Smooth muscle cell (in vitro differentiated cells): ENCODE measurements around the gene PPP1R3C. TPM values are rescaled to one million over a fixed set of nuclear protein-coding genes. Genes with fewer than 3 reads are reported as not detected.

ENCODE experiments used
- DNase-seq: peaks from one replicate; lab custom pipeline; 2025; ENCODE audit not compliant: unreplicated experiment; lab: John Stamatoyannopoulos, UW
- H2AFZ ChIP-seq: fragments of 200-600 bp; sonication (generic); 2 replicates; pipeline ENCODE4 v1.6.0; 2016; ENCODE audit warnings: antibody characterized with exemption, low read depth, mild to moderate bottlenecking
- H3F3A ChIP-seq: fragments of 200-600 bp; sonication (generic); 2 replicates; pipeline ENCODE4 v1.6.0; 2017; ENCODE audit warnings: antibody characterized with exemption, low read depth
- H3K27ac ChIP-seq: fragments of 200-600 bp; sonication (generic); 2 replicates; pipeline ENCODE4 v1.5.1; 2016; ENCODE audit warnings: low read depth, mild to moderate bottlenecking
- H3K27me3 ChIP-seq: fragments of 200-600 bp; sonication (generic); 2 replicates; pipeline ENCODE4 v1.6.1; 2016; ENCODE audit warnings: low read depth, mild to moderate bottlenecking
- H3K36me3 ChIP-seq: fragments of 200-600 bp; sonication (generic); 2 replicates; pipeline ENCODE4 v1.5.1; 2016; ENCODE audit warnings: low read depth
- H3K4me1 ChIP-seq: fragments of 200-600 bp; sonication (generic); 2 replicates; pipeline ENCODE4 v1.5.1; 2016; ENCODE audit warnings: low read depth
- H3K4me2 ChIP-seq: fragments of 200-600 bp; sonication (generic); 2 replicates; pipeline ENCODE4 v1.6.0; 2016; ENCODE audit warnings: mild to moderate bottlenecking
- H3K4me3 ChIP-seq: fragments of 200-600 bp; sonication (generic); 2 replicates; pipeline ENCODE4 v1.5.1; 2016; ENCODE audit warnings: mild to moderate bottlenecking
- H3K79me2 ChIP-seq: fragments of 200-600 bp; sonication (generic); 2 replicates; pipeline ENCODE4 v1.6.0; 2016; ENCODE audit warnings: low read depth, mild to moderate bottlenecking
- H3K9ac ChIP-seq: fragments of 200-600 bp; sonication (generic); 2 replicates; pipeline ENCODE4 v1.6.0; 2016; ENCODE audit warnings: low read depth
- H3K9me3 ChIP-seq: fragments of 200-600 bp; sonication (generic); replicated peaks from 2 replicates; pipeline ENCODE4 v1.5.1; 2016; ENCODE audit warnings: low read depth
- H4K20me1 ChIP-seq: fragments of 200-600 bp; sonication (generic); 2 replicates; pipeline ENCODE4 v1.6.0; 2016; ENCODE audit warnings: low read depth
- CTCF ChIP-seq: fragments of 200-600 bp; sonication (generic); IDR thresholded peaks from 2 replicates; pipeline ENCODE4 v1.5.1; 2017; ENCODE audit warnings: borderline replicate concordance, mild to moderate bottlenecking, antibody characterized with exemption; ENCODE audit not compliant: insufficient read depth, poor library complexity, severe bottlenecking
- WGBS: methylation state at CpG from one replicate; pipeline ENCODE4 v1.1.7; 2016; ENCODE audit warnings: low lambda C conversion rate; 5-methylcytosine and 5-hydroxymethylcytosine counted together
- polyA plus RNA-seq: library from polyadenylated mRNA; unstranded; fragments of >200 nt; fragmentation: Nextera tagmentation; extraction: Ambion mirVana; gene quantifications from 2 replicates; pipeline ENCODE4 v1.2.1, GENCODE V29; 2016
- total RNA-seq: library from RNA; depleted of rRNA; stranded (reverse); fragments of >200 nt; gene quantifications from 2 replicates; pipeline ENCODE4 v1.2.3, GENCODE V29; 2014

Gene PPP1R3C
- total and polyA plus RNA-seq, 2 experiments from 2014 or later = 18.2 to 31.6 TPM

- H3K9ac ChIP-seq = peak overlapping the region; percentile 68
These were observed 19.3 kb downstream of the PPP1R3C start for GRCh38 chr10:91613411-91614187.

GRCh38 chr10:91610919-91611318 lies 22.0 kb downstream of the PPP1R3C start:
- Histone ChIP-seq H3K27me3 (no peaks in the 10 kb centered on the region), H3K9ac (no peak overlapping the region), H2AFZ (no peak overlapping the region), H3K4me3 (no peak overlapping the region), H3F3A (peaks cover 42% of the 10 kb centered on the region), H3K36me3 (no peaks in the 10 kb centered on the region), H3K79me2 (no peaks in the 10 kb centered on the region), H4K20me1 (no peaks in the 10 kb centered on the region), H3K4me2 (no peak overlapping the region), H3K27ac (peak overlapping the region; percentile 87), H3K9me3 (no peaks in the 10 kb centered on the region), H3K4me1 (peaks cover 20% of the 10 kb centered on the region)
- TF ChIP-seq CTCF = no peak
- WGBS = 85% methylated on average over 1 of the region's 1 CpG
- DNase-seq = no peak

More at GRCh38 chr10:91613411-91614187, 19.3 kb downstream of the PPP1R3C start:
- WGBS = 20% methylated on average over 4 of the region's 4 CpGs
- no peak for DNase-seq
- Histone ChIP-seq H3K4me3 (no peak overlapping the region), H3K4me1 (peaks cover 8% of the 10 kb centered on the region), H3K36me3 (no peaks in the 10 kb centered on the region), H3F3A (peaks cover 30% of the 10 kb centered on the region), H3K4me2 (peak overlapping the region; percentile 38), H4K20me1 (no peaks in the 10 kb centered on the region), H3K79me2 (no peaks in the 10 kb centered on the region), H3K27me3 (no peaks in the 10 kb centered on the region), H3K27ac (peak overlapping the region; percentile 94), H2AFZ (no peak overlapping the region), H3K9me3 (no peaks in the 10 kb centered on the region)
- no peak for TF ChIP-seq CTCF

DNA sequence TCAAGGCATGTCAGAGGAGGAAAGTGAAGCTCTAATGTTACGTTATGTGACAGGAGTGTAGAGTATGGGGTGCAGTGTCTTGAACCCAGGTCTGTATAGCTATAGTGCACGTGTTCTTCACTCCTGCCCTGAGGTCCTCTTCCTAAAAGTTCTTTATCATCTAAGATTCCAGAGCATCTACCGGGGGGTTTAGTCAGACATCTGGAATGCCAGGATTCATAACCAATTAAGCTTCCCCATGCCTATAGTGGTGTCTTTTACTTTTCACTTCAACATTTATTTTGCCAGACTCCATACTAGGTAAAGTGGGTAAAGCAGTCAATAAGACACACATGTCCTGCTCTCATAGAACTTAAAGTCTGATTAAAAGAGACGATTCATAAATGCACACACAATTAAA lies 22.4 kb downstream of the PPP1R3C start:
- Histone ChIP-seq H3K9me3 (no peaks in the 10 kb centered on the region), H3K27ac (peak overlapping the region; percentile 87), H3K27me3 (no peaks in the 10 kb centered on the region), H3K4me3 (no peak overlapping the region), H2AFZ (no peak overlapping the region), H3K79me2 (no peaks in the 10 kb centered on the region), H3K4me2 (peak overlapping the region; percentile 11), H3K9ac (no peak overlapping the region), H3F3A (peaks cover 41% of the 10 kb centered on the region), H3K36me3 (no peaks in the 10 kb centered on the region), H4K20me1 (no peaks in the 10 kb centered on the region), H3K4me1 (peaks cover 20% of the 10 kb centered on the region)
- no peak for TF ChIP-seq CTCF
- WGBS = 57% methylated on average over 4 of the region's 4 CpGs
- DNase-seq = no peak
